Effector memory CD8-positive, alpha-beta T cell (primary cell): Measurements from ENCODE around the gene XRCC5.

Experiments
- ATAC-seq: fragments of 150-1000 bp; cut with Tn5 transposase; replicated peaks from 2 replicates; pipeline ENCODE4 v1.10.0; 2021; ENCODE audit warnings: mild to moderate bottlenecking, moderate library complexity
- DNase-seq, 3 experiments: peaks; one replicate each; pipeline ENCODE4 v3.0.0; 2021
- H3K27ac Mint-ChIP-seq, 2 donors: one replicate each; pipeline ENCODE4 v1.8.0; 2022; ENCODE audit warnings: mild to moderate bottlenecking in 2 of 2, mixed read lengths in 2 of 2, moderate library complexity in 2 of 2
- H3K27me3 Mint-ChIP-seq, 2 donors: one replicate each; pipeline ENCODE4 v1.8.0; 2022; ENCODE audit warnings: mixed read lengths in 2 of 2
- H3K36me3 Mint-ChIP-seq: one replicate; pipeline ENCODE4 v1.8.0; 2022; ENCODE audit warnings: mild to moderate bottlenecking, moderate library complexity, mixed read lengths; ENCODE audit not compliant: insufficient read depth
- H3K4me1 Mint-ChIP-seq, 2 donors: one replicate each; pipeline ENCODE4 v1.8.0; 2022; ENCODE audit warnings: low read depth in 2 of 2, mixed read lengths in 2 of 2
- H3K4me3 Mint-ChIP-seq, 2 donors: one replicate each; pipeline ENCODE4 v1.8.0; 2022; ENCODE audit warnings: mild to moderate bottlenecking in 2 of 2, mixed read lengths in 2 of 2, moderate library complexity in 2 of 2
- H3K9me3 Mint-ChIP-seq, 2 donors: one replicate each; pipeline ENCODE4 v1.8.0; 2022; ENCODE audit warnings: mixed read lengths in 2 of 2

The XRCC5 gene

GRCh38 chr2:216181953-216182461 is 72.9 kb downstream of the XRCC5 start:
- no peak overlapping the region for H3K4me3 Mint-ChIP-seq
- peak overlapping the region in 1 of 2 donors; percentile 80 for H3K27ac Mint-ChIP-seq
- no peak for DNase-seq
- H3K36me3 Mint-ChIP-seq, result peaks cover 22% of the 10 kb centered on the region
- H3K4me1 Mint-ChIP-seq, result peaks cover 45 to 78% of the 10 kb centered on the region in 2 donors
- ATAC-seq, result no peak
- no peaks in the 10 kb centered on the region for H3K27me3 Mint-ChIP-seq
- no peaks in the 10 kb centered on the region for H3K9me3 Mint-ChIP-seq

- no peaks in the 10 kb centered on the region for H3K27me3 Mint-ChIP-seq
- H3K4me1 Mint-ChIP-seq, result peaks cover 48 to 83% of the 10 kb centered on the region in 2 donors
- no peak for ATAC-seq
These were observed 74.3 kb downstream of the XRCC5 start for GRCh38 chr2:216183462-216183861.

DNA sequence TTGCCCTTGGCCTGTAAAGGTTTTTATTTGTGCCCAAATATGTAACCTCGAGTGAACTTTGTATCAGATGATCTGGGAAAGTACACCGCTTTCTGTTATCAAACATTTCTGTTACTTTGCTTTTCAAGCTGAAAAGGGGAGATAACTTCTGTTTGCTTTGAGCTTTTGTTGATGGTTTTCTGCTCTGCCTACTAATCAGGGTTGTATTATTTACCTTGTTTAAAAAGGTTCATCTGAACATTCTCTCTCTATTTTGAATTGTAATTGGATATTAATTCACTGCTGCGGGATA is 79.4 kb downstream of the XRCC5 start:
- no peak for ATAC-seq
- no peaks in the 10 kb centered on the region for H3K27me3 Mint-ChIP-seq
- peaks cover 42% of the 10 kb centered on the region for H3K36me3 Mint-ChIP-seq
- no peak for DNase-seq
- H3K27ac Mint-ChIP-seq, result peak overlapping the region; percentile 46 to 73
- no peak overlapping the region for H3K4me3 Mint-ChIP-seq
- no peaks in the 10 kb centered on the region for H3K9me3 Mint-ChIP-seq
- peaks cover 40 to 56% of the 10 kb centered on the region in 2 donors for H3K4me1 Mint-ChIP-seq

More at GRCh38 chr2:216183462-216183861, 74.3 kb downstream of the XRCC5 start:
- H3K27ac Mint-ChIP-seq, result peak overlapping the region in 1 of 2 donors; percentile 80
- H3K9me3 Mint-ChIP-seq, result no peaks in the 10 kb centered on the region
- peaks cover 25% of the 10 kb centered on the region for H3K36me3 Mint-ChIP-seq
- no peak overlapping the region for H3K4me3 Mint-ChIP-seq
- no peak for DNase-seq

- Mint-ChIP-seq H3K4me3 (no peak overlapping the region), H3K4me1 (peaks cover 38 to 51% of the 10 kb centered on the region in 2 donors), H3K27me3 (no peaks in the 10 kb centered on the region), H3K36me3 (peaks cover 41% of the 10 kb centered on the region), H3K27ac (peak overlapping the region; percentile 46 to 73), H3K9me3 (no peaks in the 10 kb centered on the region)
- DNase-seq (no peak), ATAC-seq (no peak)
These were observed 79.8 kb downstream of the XRCC5 start for GRCh38 chr2:216188956-216189355.

- H3K27me3 Mint-ChIP-seq, result no peaks in the 10 kb centered on the region
- DNase-seq (no peak), ATAC-seq (no peak)
- no peaks in the 10 kb centered on the region for H3K9me3 Mint-ChIP-seq
- H3K27ac Mint-ChIP-seq, result peak overlapping the region; percentile 46 to 47
- H3K4me1 Mint-ChIP-seq, result peaks cover 38 to 50% of the 10 kb centered on the region in 2 donors
- H3K36me3 Mint-ChIP-seq, result peaks cover 46% of the 10 kb centered on the region
- no peak overlapping the region for H3K4me3 Mint-ChIP-seq
These were observed 80.3 kb downstream of the XRCC5 start for GRCh38 chr2:216189410-216189809.

GRCh38 chr2:216192181-216192580 is 83.0 kb downstream of the XRCC5 start:
- no peak overlapping the region for H3K27ac Mint-ChIP-seq

GRCh38 chr2:216192931-216193330 is 83.8 kb downstream of the XRCC5 start:
- Mint-ChIP-seq H3K4me1 (peaks cover 17 to 18% of the 10 kb centered on the region in 2 donors), H3K4me3 (no peak overlapping the region), H3K36me3 (peaks cover 76% of the 10 kb centered on the region), H3K27me3 (no peaks in the 10 kb centered on the region), H3K27ac (peak overlapping the region; percentile 6 to 20), H3K9me3 (no peaks in the 10 kb centered on the region)
- no peak for ATAC-seq
- no peak for DNase-seq

More at GRCh38 chr2:216192181-216192580, 83.0 kb downstream of the XRCC5 start:
- peaks cover 22 to 25% of the 10 kb centered on the region in 2 donors for H3K4me1 Mint-ChIP-seq
- H3K27me3 Mint-ChIP-seq, result no peaks in the 10 kb centered on the region
- ATAC-seq (no peak), DNase-seq (no peak)
- H3K9me3 Mint-ChIP-seq, result no peaks in the 10 kb centered on the region
- H3K36me3 Mint-ChIP-seq, result peaks cover 72% of the 10 kb centered on the region
- H3K4me3 Mint-ChIP-seq, result no peak overlapping the region

DNA sequence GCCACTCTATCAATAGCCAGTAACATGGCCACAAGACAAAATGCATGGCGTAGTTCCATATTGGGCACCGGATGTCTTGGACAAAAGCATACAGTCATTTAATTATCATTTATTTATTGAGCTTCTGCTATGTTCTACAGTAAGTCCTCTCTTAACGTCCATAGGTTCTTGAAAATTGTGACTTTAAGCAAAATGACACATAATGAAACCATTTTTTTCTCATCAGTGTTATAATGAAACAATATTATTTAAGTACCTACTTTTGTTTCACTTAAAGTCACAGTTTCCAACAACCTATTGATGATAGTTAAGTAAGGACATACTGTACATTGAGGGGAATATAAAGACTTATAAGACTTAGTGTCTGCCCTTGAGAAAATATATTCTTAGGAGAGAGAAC is 84.9 kb downstream of the XRCC5 start:
- peaks cover 10 to 12% of the 10 kb centered on the region in 2 donors for H3K4me1 Mint-ChIP-seq
- ATAC-seq (no peak), DNase-seq (no peak)
- H3K27me3 Mint-ChIP-seq, result no peaks in the 10 kb centered on the region
- H3K9me3 Mint-ChIP-seq, result no peaks in the 10 kb centered on the region
- no peak overlapping the region for H3K4me3 Mint-ChIP-seq
- H3K36me3 Mint-ChIP-seq, result peaks cover 80% of the 10 kb centered on the region
- H3K27ac Mint-ChIP-seq, result peak overlapping the region; percentile 6 to 52

DNA sequence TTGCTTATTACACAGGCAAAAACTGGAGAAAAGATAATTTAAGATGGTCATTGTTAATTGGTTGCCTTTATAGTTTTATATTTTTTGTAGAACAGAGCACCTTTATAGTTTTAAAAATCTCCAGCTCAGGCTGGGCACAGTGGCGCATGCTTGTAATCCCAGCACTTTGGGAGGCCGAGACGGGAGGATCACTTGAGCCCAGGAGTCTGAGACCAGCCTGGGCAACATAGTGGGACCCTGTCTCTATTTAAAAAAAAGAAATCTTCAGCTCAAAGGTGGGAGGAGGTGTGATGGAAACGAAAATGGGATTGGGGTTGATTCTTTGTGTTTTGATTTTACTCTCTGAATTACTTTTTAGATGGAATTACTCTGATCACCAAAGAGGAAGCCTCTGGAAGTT is 85.4 kb downstream of the XRCC5 start:
- peaks cover 85% of the 10 kb centered on the region for H3K36me3 Mint-ChIP-seq
- no peak overlapping the region for H3K4me3 Mint-ChIP-seq
- DNase-seq, result no peak
- H3K4me1 Mint-ChIP-seq, result peaks cover 5 to 8% of the 10 kb centered on the region in 2 donors
- H3K27me3 Mint-ChIP-seq, result no peaks in the 10 kb centered on the region
- ATAC-seq, result no peak
- H3K9me3 Mint-ChIP-seq, result no peaks in the 10 kb centered on the region
- peak overlapping the region; percentile 52 to 93 for H3K27ac Mint-ChIP-seq

DNA sequence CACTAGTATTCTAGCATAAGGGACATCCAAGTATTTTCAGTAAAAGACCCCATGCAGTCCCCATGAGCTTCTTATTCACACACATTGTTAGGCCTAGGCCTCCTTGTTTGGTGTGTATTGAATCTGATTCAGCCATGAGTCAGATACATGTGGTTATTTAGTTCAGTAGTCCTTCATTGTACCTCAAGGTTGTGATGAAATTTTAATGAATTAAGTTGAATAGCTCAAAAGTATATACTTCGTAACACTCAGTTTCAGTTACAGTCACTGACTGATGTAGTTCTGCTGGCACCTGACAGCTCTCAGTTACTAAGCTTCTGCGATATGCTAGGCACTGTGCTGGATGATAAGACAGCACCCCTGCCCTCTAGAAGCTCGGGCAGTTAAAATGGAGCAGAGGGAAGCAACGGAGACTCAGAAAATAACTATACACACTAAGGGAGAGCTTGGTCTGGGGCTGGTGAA is 86.4 kb downstream of the XRCC5 start:
- Mint-ChIP-seq H3K27ac (peak overlapping the region in 1 of 2 donors; percentile 93), H3K4me3 (no peak overlapping the region)
- ATAC-seq, result no peak

DNA sequence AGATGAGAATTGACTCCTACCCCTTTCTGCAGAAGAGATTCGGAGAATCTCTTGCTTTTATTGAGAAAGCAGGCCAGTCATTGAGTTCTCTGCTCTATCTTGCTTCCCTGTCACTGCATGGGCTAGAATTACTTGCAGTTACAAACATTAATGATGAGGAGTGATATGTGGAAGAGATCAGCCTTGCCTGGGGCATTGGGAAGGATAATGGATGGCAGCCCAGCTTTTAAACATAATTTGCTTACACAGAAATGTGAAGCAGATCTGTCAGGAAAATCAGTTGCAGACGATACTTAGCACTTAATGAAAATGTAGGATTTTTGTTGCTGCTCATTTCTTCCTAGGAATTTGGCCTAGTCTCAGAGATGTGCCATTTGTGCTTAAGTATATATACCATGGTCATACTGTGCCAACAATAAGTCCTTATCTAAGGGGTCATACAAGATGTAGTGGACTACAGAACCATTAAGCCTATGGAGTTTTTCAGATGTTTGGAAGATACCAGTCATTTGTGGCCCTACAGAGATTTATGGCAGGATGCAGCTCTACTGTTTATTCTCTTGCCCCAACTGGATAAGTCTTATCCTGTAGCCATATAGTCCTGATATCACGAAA is 92.7 kb downstream of the XRCC5 start:
- no peaks in the 10 kb centered on the region for H3K27me3 Mint-ChIP-seq
- peaks cover 1 to 11% of the 10 kb centered on the region in 2 donors for H3K4me1 Mint-ChIP-seq
- peaks cover 84% of the 10 kb centered on the region for H3K36me3 Mint-ChIP-seq
- H3K4me3 Mint-ChIP-seq, result no peak overlapping the region
- H3K9me3 Mint-ChIP-seq, result no peaks in the 10 kb centered on the region
- DNase-seq, result no peak
- peak overlapping the region in 1 of 2 donors; percentile 41 for H3K27ac Mint-ChIP-seq
- no peak for ATAC-seq

More for the DNA sequence above, 86.4 kb downstream of the XRCC5 start:
- H3K4me1 Mint-ChIP-seq, result peaks cover 4 to 8% of the 10 kb centered on the region in 2 donors
- H3K36me3 Mint-ChIP-seq, result peaks cover 90% of the 10 kb centered on the region
- no peak for DNase-seq
- H3K27me3 Mint-ChIP-seq, result no peaks in the 10 kb centered on the region
- no peaks in the 10 kb centered on the region for H3K9me3 Mint-ChIP-seq

- peaks cover 1 to 11% of the 10 kb centered on the region in 2 donors for H3K4me1 Mint-ChIP-seq
- H3K4me3 Mint-ChIP-seq, result no peak overlapping the region
- peaks cover 81% of the 10 kb centered on the region for H3K36me3 Mint-ChIP-seq
These were observed 93.6 kb downstream of the XRCC5 start for GRCh38 chr2:216202626-216203250.

DNA sequence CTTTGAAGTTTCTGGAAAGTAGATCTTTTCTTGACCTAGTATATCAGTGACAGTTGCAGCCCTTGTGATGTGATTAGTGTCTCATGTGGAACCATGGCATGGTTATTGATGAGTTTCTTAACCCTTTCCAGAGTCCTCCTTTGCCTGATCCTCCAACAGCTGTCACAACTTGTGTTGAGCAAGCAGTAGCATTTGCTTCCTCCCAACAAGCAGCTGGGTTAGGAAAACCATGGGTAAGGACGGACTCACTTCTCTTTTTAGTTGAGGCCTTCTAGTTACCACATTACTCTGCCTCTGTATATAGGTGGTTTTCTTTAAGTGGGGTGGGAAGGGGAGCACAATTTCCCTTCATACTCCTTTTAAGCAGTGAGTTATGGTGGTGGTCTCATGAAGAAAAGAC is 96.3 kb downstream of the XRCC5 start:
- H3K27me3 Mint-ChIP-seq, result no peaks in the 10 kb centered on the region
- no peak overlapping the region for H3K4me3 Mint-ChIP-seq
- DNase-seq (no peak), ATAC-seq (no peak)
- peaks cover 0 to 9% of the 10 kb centered on the region in 2 donors for H3K4me1 Mint-ChIP-seq
- peaks cover 78% of the 10 kb centered on the region for H3K36me3 Mint-ChIP-seq
- no peaks in the 10 kb centered on the region for H3K9me3 Mint-ChIP-seq
- no peak overlapping the region for H3K27ac Mint-ChIP-seq

More at GRCh38 chr2:216202626-216203250, 93.6 kb downstream of the XRCC5 start:
- peak overlapping the region; percentile 32 to 75 for H3K27ac Mint-ChIP-seq
- no peaks in the 10 kb centered on the region for H3K27me3 Mint-ChIP-seq
- DNase-seq, result no peak
- no peak for ATAC-seq
- no peaks in the 10 kb centered on the region for H3K9me3 Mint-ChIP-seq
